ENCODE data around the gene BRCA2.

BRCA2 gene

GRCh38 chr13:32414580-32414979 is 99.3 kb downstream of the BRCA2 start:
- DNase-seq (ENCODE audit: low read depth) = no peak
- H3K4me3 ChIP-seq (ENCODE audit: low read depth, low read length) = no peak overlapping the region

GRCh38 chr13:32415019-32415418 is 99.7 kb downstream of the BRCA2 start:
- TF ChIP-seq POLR2A (IDR thresholded peaks at IDR 0.05; ENCODE audit: extremely low read depth, insufficient read length) (no peak), MAX (IDR thresholded peaks at IDR 0.05; ENCODE audit: low read depth, low read length) (no peak), CTCF (IDR thresholded peaks at IDR 0.05; ENCODE audit: low read depth, low read length) (peak; percentile 75), MYC (IDR thresholded peaks at IDR 0.05; ENCODE audit: low read depth, low read length) (no peak)
- no peak overlapping the region for H3K4me3 ChIP-seq (ENCODE audit: low read depth, low read length)
- DNase-seq (ENCODE audit: low read depth) = peak; percentile 67

More at GRCh38 chr13:32414580-32414979, 99.3 kb downstream of the BRCA2 start:
- TF ChIP-seq MAX (IDR thresholded peaks at IDR 0.05; ENCODE audit: low read depth, low read length) (no peak), MYC (IDR thresholded peaks at IDR 0.05; ENCODE audit: low read depth, low read length) (no peak)

GRCh38 chr13:32417995-32418394 is 102.7 kb downstream of the BRCA2 start:
- H3K4me3 ChIP-seq (ENCODE audit: low read depth, low read length) = no peak overlapping the region
- DNase-seq (ENCODE audit: low read depth) = no peak
- TF ChIP-seq MAX (IDR thresholded peaks at IDR 0.05; ENCODE audit: low read depth, low read length) = no peak
- TF ChIP-seq CTCF (IDR thresholded peaks at IDR 0.05; ENCODE audit: low read depth, low read length) = no peak
- no peak for TF ChIP-seq POLR2A (IDR thresholded peaks at IDR 0.05; ENCODE audit: extremely low read depth, insufficient read length)
- no peak for TF ChIP-seq MYC (IDR thresholded peaks at IDR 0.05; ENCODE audit: low read depth, low read length)

- no peak for DNase-seq (ENCODE audit: low read depth)
- no peak overlapping the region for H3K4me3 ChIP-seq (ENCODE audit: low read depth, low read length)
- TF ChIP-seq MYC (IDR thresholded peaks at IDR 0.05; ENCODE audit: low read depth, low read length) (no peak), CTCF (IDR thresholded peaks at IDR 0.05; ENCODE audit: low read depth, low read length) (no peak), POLR2A (IDR thresholded peaks at IDR 0.05; ENCODE audit: extremely low read depth, insufficient read length) (no peak)
These were observed 104.6 kb downstream of the BRCA2 start for GRCh38 chr13:32419862-32420261.

DNA sequence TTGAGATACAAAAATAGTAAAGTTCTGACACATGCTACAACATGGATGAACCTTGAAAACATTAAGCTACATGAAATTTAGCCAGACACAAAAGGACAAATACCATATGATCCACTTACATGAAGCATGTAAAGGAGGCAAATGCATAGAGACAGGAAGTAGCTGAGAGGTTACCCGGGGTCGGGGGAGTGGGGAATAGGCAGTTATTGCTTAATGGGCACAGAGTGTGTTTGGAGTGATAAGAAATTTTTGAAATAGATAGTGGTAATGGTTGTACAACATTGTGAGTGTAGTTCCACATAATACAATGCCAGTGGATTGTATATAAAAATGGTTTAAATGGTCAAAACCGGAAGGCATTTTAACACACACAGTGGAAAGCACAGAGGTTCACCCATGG is 108.3 kb downstream of the BRCA2 start:
- DNase-seq (ENCODE audit: low read depth) = peak; percentile 94
- TF ChIP-seq CTCF (IDR thresholded peaks at IDR 0.05; ENCODE audit: low read depth, low read length) (no peak), MYC (IDR thresholded peaks at IDR 0.05; ENCODE audit: low read depth, low read length) (peak; percentile 56; the same call in 1 of the 2 replicates), MAX (IDR thresholded peaks at IDR 0.05; ENCODE audit: low read depth, low read length) (peak; percentile 45), POLR2A (IDR thresholded peaks at IDR 0.05; ENCODE audit: extremely low read depth, insufficient read length) (peak; percentile 32)
- H3K4me3 ChIP-seq (ENCODE audit: low read depth, low read length) = peak overlapping the region; percentile 82

DNA sequence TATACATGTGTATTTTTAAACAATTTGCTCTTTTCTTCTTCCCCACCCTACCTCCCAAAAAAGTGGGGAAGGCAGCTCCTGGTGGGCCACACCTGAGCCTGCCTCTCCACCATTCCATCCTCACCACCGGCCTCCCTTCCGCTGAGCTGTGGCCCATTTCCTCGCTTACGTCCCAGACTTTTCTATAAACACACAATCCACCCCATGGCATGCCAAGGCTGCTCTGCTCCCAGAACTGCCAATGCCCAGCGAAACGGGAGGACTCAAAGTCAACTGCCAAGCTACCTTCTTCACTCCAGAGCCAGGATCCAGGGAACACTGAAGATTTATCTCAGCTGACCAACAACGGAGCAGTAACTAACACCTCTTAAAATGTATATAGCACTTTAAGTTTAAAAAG is 109.8 kb downstream of the BRCA2 start:
- DNase-seq (ENCODE audit: low read depth) = no peak
- peak overlapping the region; percentile 82 for H3K4me3 ChIP-seq (ENCODE audit: low read depth, low read length)
- TF ChIP-seq MYC (IDR thresholded peaks at IDR 0.05; ENCODE audit: low read depth, low read length) (no peak), CTCF (IDR thresholded peaks at IDR 0.05; ENCODE audit: low read depth, low read length) (no peak), MAX (IDR thresholded peaks at IDR 0.05; ENCODE audit: low read depth, low read length) (no peak), POLR2A (IDR thresholded peaks at IDR 0.05; ENCODE audit: extremely low read depth, insufficient read length) (no peak)

Data from NB4 (cell line).